Stimulated activated CD4-positive, alpha-beta T cell treated with anti-CD3 and anti-CD28 coated beads, TNF-alpha, amount 100 ng/mL, for 4 hours (primary cell): ENCODE data around the gene GTF2I.
"Not testable (repeated sequence)": the region's sequence is repeated elsewhere in the genome, so short reads cannot be mapped to it uniquely, and the experiment has no call there.

Experiments used
- DNase-seq, 3 experiments: peaks; one replicate each; pipeline ENCODE4 v3.0.0-alpha.2; 2020; ENCODE audit warnings: low read depth in 3 of 3

Gene GTF2I

GRCh38 chr7:74656837-74657691 lies 454 bp upstream of the GTF2I start:
- DNase-seq: peak; percentile 96 to 97 (median 96)

- DNase-seq: peak; percentile 77 to 84 (median 80)
Measured at GRCh38 chr7:74658178-74659004, 873 bp downstream of the GTF2I start.

GRCh38 chr7:74660202-74660601 lies 2.7 kb downstream of the GTF2I start:
- not testable (repeated sequence) for DNase-seq

- not testable (repeated sequence) for DNase-seq
Measured at GRCh38 chr7:74661836-74662794, 4.6 kb downstream of the GTF2I start.

- DNase-seq: no peak
Measured at GRCh38 chr7:74665296-74665938, 7.9 kb downstream of the GTF2I start.

- not testable (repeated sequence) for DNase-seq
Measured at GRCh38 chr7:74667013-74667412, 9.5 kb downstream of the GTF2I start.

GRCh38 chr7:74667520-74667919 lies 10.0 kb downstream of the GTF2I start:
- DNase-seq: not testable (repeated sequence)

- DNase-seq: no peak
Measured at GRCh38 chr7:74671602-74672001, 14.1 kb downstream of the GTF2I start.

- DNase-seq: no peak
Measured at GRCh38 chr7:74672343-74672915, 14.9 kb downstream of the GTF2I start.

GRCh38 chr7:74674166-74674565 lies 16.6 kb downstream of the GTF2I start:
- no peak for DNase-seq

GRCh38 chr7:74682829-74683228 lies 25.3 kb downstream of the GTF2I start:
- no peak for DNase-seq

- DNase-seq: no peak
Measured at GRCh38 chr7:74683799-74684198, 26.3 kb downstream of the GTF2I start.

- DNase-seq: no peak
Measured at GRCh38 chr7:74684473-74684872, 27.0 kb downstream of the GTF2I start.

- no peak for DNase-seq
Measured at GRCh38 chr7:74684921-74685320, 27.4 kb downstream of the GTF2I start.

GRCh38 chr7:74690474-74690873 lies 33.0 kb downstream of the GTF2I start:
- DNase-seq: no peak

- DNase-seq: not testable (repeated sequence)
Measured at GRCh38 chr7:74704419-74704818, 46.9 kb downstream of the GTF2I start.

GRCh38 chr7:74707238-74707637 lies 49.7 kb downstream of the GTF2I start:
- DNase-seq: no peak

- no peak for DNase-seq
Measured at GRCh38 chr7:74708569-74709275, 51.2 kb downstream of the GTF2I start.

- no peak for DNase-seq
Measured at GRCh38 chr7:74709880-74710671, 52.6 kb downstream of the GTF2I start.
